Fibroblast of gingiva (primary cell): ENCODE results near the gene ANP32A.

ENCODE experiments used
- DNase-seq: peaks from one replicate; pipeline ENCODE4 v3.0.0-alpha.2; 2011; ENCODE audit warnings: low read depth

The ANP32A gene

DNA sequence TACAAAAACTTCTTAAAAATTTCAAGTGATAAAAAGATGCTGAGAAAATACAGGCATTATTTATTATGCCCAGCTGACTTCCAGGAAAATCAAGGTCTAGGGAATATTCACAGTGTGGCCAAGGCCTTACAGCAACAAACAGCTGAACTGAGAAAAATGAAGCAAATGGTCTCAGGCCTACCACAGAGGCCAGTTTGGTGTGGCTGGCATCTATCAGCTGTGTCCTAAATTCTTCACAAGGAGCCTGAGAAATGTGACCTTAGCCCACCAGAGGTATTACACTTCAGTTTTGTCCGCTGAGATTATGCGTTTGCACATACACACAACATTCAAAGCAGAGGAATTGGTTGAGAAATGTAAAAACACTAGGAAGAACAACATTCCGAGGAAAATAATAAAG is 77.4 kb downstream of the ANP32A start:
- no peak for DNase-seq

DNA sequence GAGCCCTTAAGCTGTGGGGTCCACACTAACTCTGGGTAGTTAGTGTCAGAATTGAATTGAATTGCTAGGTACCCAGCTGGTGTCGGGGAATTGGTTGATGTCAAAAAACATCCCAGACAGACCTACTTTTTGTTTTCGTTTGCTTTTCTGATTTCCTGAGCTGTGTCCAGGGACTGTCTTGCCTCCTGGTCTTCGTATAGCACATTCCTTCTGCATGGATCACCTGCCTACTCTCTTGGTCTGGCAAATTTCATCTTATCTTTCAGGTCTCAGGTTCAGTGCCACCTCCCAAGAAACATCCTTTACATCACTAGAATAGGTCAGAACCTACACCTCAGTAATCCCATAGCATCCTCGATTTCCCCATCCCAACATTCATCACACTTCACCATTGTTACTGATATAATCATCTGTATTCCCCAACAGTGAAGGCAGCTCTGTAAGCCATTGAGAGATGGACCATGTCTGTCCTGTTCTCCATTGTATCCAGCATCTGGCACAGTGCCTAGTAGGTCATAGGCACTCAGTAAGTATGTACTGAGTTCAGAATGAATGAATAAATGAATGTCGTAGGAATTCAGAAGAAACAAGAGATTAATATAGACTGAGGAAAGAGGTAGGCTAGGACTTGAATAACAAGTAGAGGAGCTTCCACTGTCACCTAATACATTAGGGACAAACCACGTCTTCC is 81.2 kb downstream of the ANP32A start:
- DNase-seq, result no peak

DNA sequence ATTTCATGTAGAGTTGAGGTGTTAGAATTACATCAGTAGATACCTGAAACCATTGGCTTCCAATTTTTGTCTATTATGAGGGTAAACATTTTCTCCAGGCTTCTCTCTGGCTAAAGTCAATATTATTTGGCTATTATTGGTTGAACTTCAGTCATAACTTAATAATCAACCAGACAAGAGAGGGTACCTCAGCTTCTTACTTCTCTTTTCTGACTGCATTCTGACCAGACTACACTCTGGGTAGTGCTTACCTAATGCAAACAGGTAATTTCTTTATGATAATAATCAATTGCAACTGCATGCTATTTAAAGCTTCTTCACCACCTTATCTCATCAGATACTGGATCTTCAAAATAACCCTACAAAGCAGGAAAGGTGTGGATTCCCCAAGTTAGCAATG is 85.1 kb downstream of the ANP32A start:
- no peak for DNase-seq

DNA sequence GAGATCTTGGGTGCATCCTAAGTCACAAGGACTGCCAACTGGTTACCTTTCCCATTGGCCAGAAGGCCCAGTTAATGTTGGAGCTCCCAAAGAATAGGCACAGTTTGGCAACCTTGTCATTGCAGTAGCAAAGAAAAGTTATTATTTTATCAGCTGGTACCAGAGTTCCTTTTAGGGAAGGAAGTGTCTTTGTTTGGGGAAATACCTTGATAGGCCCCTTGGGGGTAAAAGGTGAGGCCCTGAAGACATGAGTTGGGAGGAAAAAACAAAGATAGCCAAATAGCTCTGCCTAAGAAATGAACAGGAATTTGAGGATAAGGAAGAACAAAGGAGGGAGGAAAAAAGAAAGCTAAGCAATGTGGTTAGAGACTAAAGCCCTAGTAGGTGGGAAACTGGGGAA is 85.8 kb downstream of the ANP32A start:
- DNase-seq, result no peak

DNA sequence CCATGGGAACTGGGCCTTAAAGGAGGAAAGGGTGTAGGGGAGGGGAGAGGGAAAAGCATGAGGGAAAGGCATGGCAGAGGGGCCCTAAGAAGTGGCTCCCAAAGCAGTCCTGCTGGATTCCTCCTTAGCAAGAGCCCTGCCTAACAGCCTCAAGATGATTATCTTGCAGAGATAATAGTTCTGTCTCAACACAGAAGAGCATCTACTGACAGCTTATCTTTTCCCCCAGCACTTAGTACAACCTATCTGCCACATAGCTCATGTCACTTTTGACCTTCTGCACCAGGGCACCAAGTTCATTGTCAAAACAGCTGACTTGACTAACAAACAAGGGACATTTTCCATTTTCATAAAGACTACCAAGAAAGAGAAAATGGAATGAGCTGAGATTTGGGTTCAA is 86.3 kb downstream of the ANP32A start:
- DNase-seq, result no peak

DNA sequence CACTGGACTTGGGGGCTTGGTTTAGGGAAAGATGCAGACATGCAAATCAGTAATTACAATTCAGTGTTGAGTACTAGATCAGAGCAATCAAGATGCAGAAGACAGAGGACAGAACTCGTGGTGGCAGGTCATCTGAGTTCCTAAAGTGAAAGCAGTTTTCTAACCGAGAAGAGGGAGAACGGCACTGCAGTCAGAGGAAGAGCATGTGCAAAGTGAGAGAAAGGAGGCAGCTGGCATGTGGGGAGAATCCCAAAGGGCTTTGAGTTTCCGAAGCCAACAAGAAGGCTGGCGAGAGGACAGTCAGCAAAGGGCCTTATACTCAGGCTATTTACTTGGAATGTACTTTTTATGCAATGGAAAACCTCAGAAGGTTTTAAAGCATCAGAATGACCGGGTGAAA is 87.0 kb downstream of the ANP32A start:
- peak; percentile 76 for DNase-seq

DNA sequence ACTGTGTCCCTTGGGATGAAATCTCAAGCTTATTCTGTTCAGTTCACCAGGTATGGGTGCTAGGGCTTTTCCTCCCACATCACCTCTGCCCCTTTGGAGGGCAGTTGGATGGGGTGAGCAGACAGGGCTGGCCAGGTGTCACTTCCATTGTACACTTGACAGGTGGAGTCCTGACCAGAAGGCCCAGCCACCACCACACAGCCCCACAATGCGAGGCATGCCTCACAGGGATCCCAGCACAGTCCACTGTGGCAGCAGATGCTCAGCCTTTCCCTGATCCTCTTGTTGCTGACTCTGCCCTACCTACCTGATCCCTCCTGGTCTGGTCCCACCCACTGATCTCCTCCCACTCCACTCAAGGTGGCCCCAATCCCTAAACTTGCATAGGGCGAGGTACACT is 88.2 kb downstream of the ANP32A start:
- no peak for DNase-seq

DNA sequence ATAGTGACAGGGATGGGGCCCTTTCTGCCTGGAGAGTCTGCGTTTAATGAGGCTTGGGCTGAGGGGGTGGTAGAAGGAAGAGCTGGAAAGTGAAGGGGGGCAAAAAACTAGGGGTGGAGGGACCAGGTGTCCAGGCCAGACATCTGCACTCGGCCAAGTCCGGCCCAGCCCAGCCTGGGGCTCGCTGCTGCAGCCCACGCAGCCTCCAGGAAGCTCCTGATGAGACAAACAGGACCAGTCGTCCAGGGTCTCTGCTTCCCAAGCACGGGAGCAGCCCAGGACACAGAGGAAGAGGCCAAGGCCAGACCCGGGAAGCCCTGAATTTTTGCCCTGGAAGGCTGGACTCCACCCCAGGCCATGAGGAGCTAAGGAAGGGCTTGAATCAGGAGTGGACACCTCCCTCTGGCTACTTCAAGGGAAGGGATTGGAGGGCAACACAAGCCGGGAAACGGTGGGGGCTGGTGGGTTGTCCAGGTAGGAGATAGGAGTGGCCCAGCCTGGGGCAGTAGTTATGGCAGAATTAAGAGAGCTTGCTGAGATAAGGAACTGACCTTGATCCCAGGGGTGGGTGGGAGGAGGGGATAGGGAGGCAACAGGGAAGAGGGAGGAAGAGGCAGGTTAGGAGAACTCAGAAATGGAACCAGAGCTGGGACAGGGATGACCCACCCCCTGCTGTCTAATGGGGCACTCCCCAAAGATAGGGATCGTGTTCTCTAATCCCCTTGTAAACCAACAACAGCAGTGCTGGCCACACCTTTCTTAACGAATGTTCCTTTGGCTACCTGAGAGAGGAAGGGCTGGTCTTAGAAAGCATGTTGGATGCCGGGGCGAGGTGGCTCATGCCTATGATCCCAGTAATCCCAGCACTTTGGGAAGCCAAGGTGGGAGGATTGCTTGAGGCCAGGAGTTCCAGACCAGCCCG is 89.5 kb downstream of the ANP32A start:
- no peak for DNase-seq

DNA sequence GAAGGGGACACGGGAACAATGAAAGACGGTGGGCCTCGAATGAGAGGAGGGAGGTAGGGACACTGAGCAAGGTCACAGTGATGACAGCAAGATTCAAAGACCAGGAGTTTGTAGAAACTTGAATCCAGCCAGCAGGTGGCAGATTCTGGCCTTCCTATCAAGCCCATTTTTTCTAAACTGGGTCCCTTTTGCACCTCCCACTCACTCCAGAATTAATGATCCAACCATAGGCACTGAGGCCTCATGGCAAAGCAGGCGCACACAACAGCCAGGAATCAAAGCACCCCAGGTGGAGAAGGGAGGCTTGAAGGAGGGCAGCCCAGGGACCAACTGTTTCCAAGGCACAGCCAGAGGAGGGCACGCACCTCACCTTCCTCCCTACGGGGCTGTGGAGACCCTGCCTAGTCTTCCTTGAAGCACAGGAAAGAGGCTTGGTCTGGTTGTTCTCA is 90.2 kb downstream of the ANP32A start:
- DNase-seq, result peak; percentile 36

DNA sequence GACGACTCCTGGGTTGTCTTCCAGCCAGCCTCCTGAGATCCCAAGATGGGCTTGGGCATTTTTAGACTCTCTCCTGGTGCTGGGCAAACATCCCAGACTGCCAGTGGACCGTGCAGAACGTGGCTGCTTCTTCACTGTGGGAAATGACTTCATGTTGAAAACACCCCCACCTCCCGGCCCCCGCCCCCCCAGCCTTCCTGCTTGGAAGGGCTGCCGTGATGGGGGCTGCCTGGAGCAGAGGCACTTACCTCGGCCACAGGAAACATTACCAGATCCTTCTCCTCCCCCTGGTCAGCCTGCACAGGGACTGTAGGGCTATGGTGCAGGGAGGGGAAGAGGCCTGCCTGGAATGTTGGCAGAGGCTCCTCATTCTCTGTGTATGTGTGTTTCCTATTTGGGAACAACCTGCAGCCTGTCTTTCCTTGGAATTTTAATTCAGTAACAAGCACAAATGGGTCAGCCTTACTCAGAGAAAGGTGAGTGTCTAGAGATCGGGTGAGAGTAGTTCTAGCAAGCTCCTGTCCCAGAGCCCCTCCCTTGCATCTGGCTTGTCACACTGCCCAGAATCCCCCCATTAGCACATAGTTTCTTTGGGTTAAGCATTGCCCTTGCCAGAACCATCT is 90.8 kb downstream of the ANP32A start:
- DNase-seq, result peak; percentile 67
